Ovary (tissue), 9 donors: Measurements from ENCODE around the gene CCDC137. TPM values are rescaled to one million over a fixed set of nuclear protein-coding genes. Genes with fewer than 3 reads are reported as not detected.

ENCODE experiments used
- DNase-seq, 5 donors: peaks; one replicate each; pipeline ENCODE4 v3.0.0-alpha.2; 2019 to 2020
- H3K27ac ChIP-seq, 2 donors: fragments of 200-600 bp; one replicate each; pipeline versions ENCODE4 v1.5.1 to v1.8.0; 2019 to 2022
- H3K27me3 ChIP-seq: fragments of 200-600 bp; one replicate; pipeline ENCODE4 v1.8.0; 2022
- H3K36me3 ChIP-seq: fragments of 200-600 bp; sonication (generic); one replicate; pipeline ENCODE4 v1.5.1; 2019
- H3K4me1 ChIP-seq: one replicate; pipeline ENCODE4 v1.8.1; 2013; ENCODE audit warnings: mild to moderate bottlenecking, moderate library complexity; ENCODE audit not compliant: insufficient read depth
- H3K4me3 ChIP-seq: fragments of 200-600 bp; sonication (generic); one replicate; pipeline ENCODE4 v1.5.1; 2017
- H3K9me3 ChIP-seq, 2 donors: fragments of 200-600 bp in 1 of 2; sonication (generic) in 1 of 2; one replicate each; pipeline versions ENCODE4 v1.5.1 to v1.8.1; 2013 to 2019; ENCODE audit warnings: mild to moderate bottlenecking in 1 of 2, moderate library complexity in 1 of 2
- CTCF ChIP-seq, 3 donors: fragments of 450-650 bp in 2 of 3; fragments of 200-600 bp in 1 of 3; IDR thresholded peaks; one replicate each; pipeline versions ENCODE4 v1.5.1 to v1.8.0; 2016 to 2022; ENCODE audit warnings: antibody characterized with exemption in 3 of 3, mild to moderate bottlenecking in 1 of 3
- EP300 ChIP-seq: sonication (generic); formaldehyde crosslinking; IDR thresholded peaks from one replicate; pipeline ENCODE4 v1.6.1; 2017; ENCODE audit warnings: antibody characterized with exemption
- POLR2A ChIP-seq: fragments of 450-650 bp; IDR thresholded peaks from one replicate; pipeline ENCODE4 v1.6.1; 2017; ENCODE audit warnings: antibody characterized with exemption, mild to moderate bottlenecking, moderate library complexity
- WGBS, 3 donors: extraction: QIAGEN DNeasy Blood & Tissue Kit in 1 of 3; methylation state at CpG; one replicate each; pipeline versions ENCODE4 v1.1.5 to v1.1.7; 2013 to 2017; 5-methylcytosine and 5-hydroxymethylcytosine counted together
- intact Hi-C, 4 donors: fragments of 100-400 bp; cut with DNase I; formaldehyde crosslinking; loops; one replicate each; pipeline versions ENCODE4 v1.11.0 to v1.15.1; 2022 to 2023
- polyA plus RNA-seq, 2 donors: library from polyadenylated mRNA; stranded (reverse); fragments of 200-250 nt in 1 of 2; fragments of 350-450 nt in 1 of 2; fragmentation: Illumina TruSeq in 1 of 2; extraction: RNeasy Lipid Tissue Mini Kit (QIAGEN cat#74804) in 1 of 2; gene quantifications; one replicate each; pipeline ENCODE4 v1.2.3, GENCODE V29; 2013 to 2014
- total RNA-seq, 7 donors: library from RNA; depleted of rRNA in 2 of 7; stranded (reverse); fragments of >200 nt in 2 of 7; fragmentation: NEBNext Ultra II Directional in 3 of 7; extraction: Animal tissue kit (Norgen Biotek cat#: 25700) in 3 of 7; gene quantifications; one replicate each; pipeline versions ENCODE4 v1.1.0 to v1.2.4, GENCODE V29; 2016 to 2023
- donor health status: DM: no; HTN: no; CAD: no; lungs with moderate emphysema.
- donor health status: DM: no; HTN: no; CAD: no.
- donor health status: Bipolar disorder and iron deficiency.
- donor health status: DM: yes; HTN: yes; CAD: no.
- donor health status: DM: no; HTN: no; CAD: no.
- donor health status: DM: yes; HTN: yes; CAD: no.

The CCDC137 gene
- total and polyA plus RNA-seq, 9 donors: 5.1 to 17.8 (median 9.4) TPM

DNA sequence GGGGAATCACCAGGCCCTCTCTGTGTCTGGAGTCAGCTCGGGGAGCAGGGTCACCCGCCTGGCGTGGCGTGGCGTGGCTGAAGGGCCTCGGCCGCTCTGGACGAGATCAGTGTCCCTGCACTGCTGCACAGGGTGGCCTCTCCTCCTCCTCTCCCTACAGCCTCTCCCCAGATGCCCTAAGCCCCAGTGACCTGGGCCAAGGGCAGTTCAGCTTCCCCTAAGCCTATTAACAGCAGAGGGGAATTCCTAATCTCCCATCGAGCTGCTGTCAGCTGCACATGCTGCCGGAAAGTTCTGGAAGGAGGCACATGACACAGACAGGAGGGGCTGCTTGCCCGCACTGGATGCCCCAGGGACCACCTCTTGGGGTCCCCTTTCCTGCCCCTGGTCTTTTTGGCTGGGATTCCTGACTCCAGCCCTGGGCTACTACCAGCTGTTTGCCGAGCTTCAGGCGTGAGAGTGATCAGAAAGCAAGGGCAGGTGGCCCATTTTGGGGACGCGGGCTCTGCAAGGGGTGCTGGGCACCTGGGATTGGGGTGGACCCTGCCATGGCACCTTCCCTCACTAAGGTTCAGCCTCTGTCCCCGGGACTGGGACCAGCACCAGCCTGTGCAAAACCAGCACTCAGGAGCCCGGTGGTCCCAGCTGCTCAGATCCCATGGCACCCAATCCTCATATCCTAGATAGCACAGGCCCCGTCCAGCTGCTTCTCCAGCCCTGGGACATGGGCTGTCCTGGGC, 11.0 kb upstream of the CCDC137 start:
- Histone ChIP-seq H3K9me3 (no peaks in the 10 kb centered on the region), H3K4me1 (no peaks in the 10 kb centered on the region), H3K4me3 (no peak overlapping the region), H3K27me3 (no peaks in the 10 kb centered on the region), H3K36me3 (no peaks in the 10 kb centered on the region), H3K27ac (no peak overlapping the region)
- no peak for DNase-seq
- TF ChIP-seq POLR2A (no peak), CTCF (IDR thresholded peaks at IDR 0.05) (no peak), EP300 (no peak)
- intact Hi-C loops: no loop called here
- WGBS, 3 donors: 66 to 74% (median 68%) methylated on average over 17 to 18 of the region's 18 CpGs

GRCh38 chr17:81656118-81656743, 10.3 kb upstream of the CCDC137 start, which contains the start of gene PDE6G:
TSS of gene PDE6G (minus strand) at chr17:81656542. CDS start at chr17:81653305, 3,237 bp downstream.
- Histone ChIP-seq H3K4me1 (no peaks in the 10 kb centered on the region), H3K36me3 (no peaks in the 10 kb centered on the region), H3K4me3 (no peak within 1 kb of the TSS), H3K27ac (no peak within 1 kb of the TSS), H3K27me3 (no peaks in the 10 kb centered on the region), H3K9me3 (no peaks in the 10 kb centered on the region)
- intact Hi-C loops: no loop called here
- TF ChIP-seq POLR2A: no peak
- TF ChIP-seq CTCF (IDR thresholded peaks at IDR 0.05): no peak
- TF ChIP-seq EP300: no peak
- DNase-seq: no peak
- 78 to 82% (median 81%) methylated on average over 15 of the region's 15 CpGs for WGBS, 3 donors

DNA sequence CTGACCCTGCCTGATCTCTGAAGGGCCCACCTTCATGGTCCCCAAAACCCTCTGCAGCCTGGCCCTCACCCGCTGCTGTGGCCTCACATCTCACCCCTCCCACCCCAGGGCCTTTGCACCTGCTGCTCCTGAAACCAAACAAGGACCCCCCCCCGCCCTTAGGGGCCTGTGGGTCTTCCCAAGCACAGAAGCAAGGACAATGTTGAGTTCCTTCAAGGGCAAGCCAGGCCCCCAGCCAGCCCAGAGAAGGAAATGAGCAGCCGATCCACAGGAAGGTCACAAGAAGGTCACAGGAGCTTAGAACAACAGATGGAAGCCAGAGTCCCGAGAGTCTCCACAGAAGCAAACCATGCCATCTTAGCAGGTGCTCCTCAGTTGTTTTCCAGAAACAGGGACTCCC, 9.7 kb upstream of the CCDC137 start:
- DNase-seq: no peak
- TF ChIP-seq POLR2A (no peak), CTCF (IDR thresholded peaks at IDR 0.05) (no peak), EP300 (no peak)
- Histone ChIP-seq H3K4me1 (no peaks in the 10 kb centered on the region), H3K4me3 (no peak overlapping the region), H3K27ac (no peak overlapping the region), H3K9me3 (no peaks in the 10 kb centered on the region), H3K36me3 (no peaks in the 10 kb centered on the region), H3K27me3 (no peaks in the 10 kb centered on the region)
- intact Hi-C loops: no loop called here
- WGBS, 3 donors: 47 to 59% (median 48%) methylated on average over 4 of the region's 4 CpGs

- H3K27ac ChIP-seq: no peak overlapping the region
- 83 to 85% (median 83%) methylated on average over 5 of the region's 5 CpGs for WGBS, 3 donors
- no peak for TF ChIP-seq EP300
- no peak for TF ChIP-seq POLR2A
- TF ChIP-seq CTCF (IDR thresholded peaks at IDR 0.05): no peak
- no peaks in the 10 kb centered on the region for H3K36me3 ChIP-seq
- H3K9me3 ChIP-seq: no peaks in the 10 kb centered on the region
- no peaks in the 10 kb centered on the region for H3K4me1 ChIP-seq
- no peaks in the 10 kb centered on the region for H3K27me3 ChIP-seq
- intact Hi-C loops: no loop called here
- DNase-seq: no peak
- no peak overlapping the region for H3K4me3 ChIP-seq
These were observed 7.5 kb upstream of the CCDC137 start for GRCh38 chr17:81659038-81659437.
